Germinal center (tissue), 1 donor: Measurements from ENCODE around the gene MEGF10.
A peak's percentile ranks its signal among the peaks of the same experiment; 100 is the strongest.
"Not testable (repeated sequence)": the region's sequence is repeated elsewhere in the genome, so short reads cannot be mapped to it uniquely, and the experiment has no call there.

Experiments
- DNase-seq: peaks from one replicate; pipeline ENCODE4 v3.0.0; 2012; ENCODE audit warnings: mixed read lengths, low spot score

MEGF10 gene

GRCh38 chr5:127290019-127290945 is at the start of gene MEGF10:
Gene MEGF10, plus strand, starts transcription at chr5:127290796. Its CDS starts 40,513 bp downstream, at chr5:127331309.
- peak; percentile 13 for DNase-seq

- DNase-seq: no peak
Observed at GRCh38 chr5:127243011-127243410, 47.6 kb upstream of the MEGF10 start.

DNA sequence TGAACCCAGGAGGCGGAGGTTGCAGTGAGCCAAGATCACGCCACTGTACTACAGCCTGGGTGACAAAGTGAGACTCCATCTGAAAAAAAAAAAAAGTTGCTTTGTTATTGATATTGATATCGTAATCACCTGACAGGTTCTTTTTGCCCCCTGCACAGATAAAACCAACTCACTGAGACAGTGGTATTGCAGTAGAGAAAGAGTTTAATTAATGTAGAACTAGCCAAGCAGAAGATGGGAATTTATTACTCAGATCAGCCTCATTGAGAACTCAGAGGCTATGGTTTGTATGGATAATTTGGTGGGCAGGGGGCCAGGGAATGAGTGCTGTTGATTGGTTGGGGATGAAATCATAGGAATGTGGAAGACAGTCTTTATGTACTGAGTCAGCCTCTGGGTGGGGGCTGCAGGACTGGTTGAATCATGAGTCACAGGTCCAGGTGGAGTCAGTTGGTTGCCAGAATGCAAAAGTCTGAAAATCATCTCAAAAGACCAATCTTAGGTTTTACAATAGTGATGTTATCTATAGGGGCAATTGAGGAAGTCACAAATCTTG is 35.8 kb upstream of the MEGF10 start:
- DNase-seq: no peak

DNA sequence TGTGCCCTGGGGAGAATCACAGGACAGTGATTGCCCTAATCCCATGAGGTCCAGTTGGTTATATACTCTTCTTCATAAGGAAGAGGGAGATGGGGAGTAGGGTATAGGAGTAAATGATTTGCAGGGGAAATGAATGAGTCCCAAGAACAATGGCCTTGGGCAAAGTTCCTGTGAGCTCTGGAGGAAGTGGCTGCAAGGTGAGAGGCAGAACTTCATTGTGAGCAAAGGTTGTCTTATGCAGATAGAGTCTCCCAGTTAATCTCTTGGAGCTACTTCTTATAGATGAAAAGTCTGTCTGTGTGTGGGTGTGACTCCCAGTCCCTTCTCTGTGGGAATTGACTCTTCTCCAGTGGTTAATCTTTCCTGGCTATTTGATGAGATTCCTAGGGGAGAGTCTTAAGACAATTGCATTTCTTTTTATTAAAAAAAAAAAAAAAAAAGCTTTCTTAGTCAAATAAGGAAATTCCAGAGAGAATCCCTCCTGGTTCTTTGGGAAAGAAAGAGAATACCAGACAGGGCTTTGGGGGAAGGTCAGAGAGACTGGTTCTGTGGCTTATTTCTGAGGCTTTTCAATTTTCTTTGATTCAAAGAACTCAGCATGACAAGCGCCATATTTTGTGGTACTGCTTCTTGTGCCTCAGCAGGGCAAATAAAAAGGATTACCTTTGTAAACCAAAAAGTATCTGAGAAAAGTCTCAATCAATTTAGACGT is 33.6 kb upstream of the MEGF10 start:
- DNase-seq: no peak

GRCh38 chr5:127260686-127261085 is 29.9 kb upstream of the MEGF10 start:
- no peak for DNase-seq

GRCh38 chr5:127265473-127265872 is 25.1 kb upstream of the MEGF10 start:
- DNase-seq: not testable (repeated sequence)

DNA sequence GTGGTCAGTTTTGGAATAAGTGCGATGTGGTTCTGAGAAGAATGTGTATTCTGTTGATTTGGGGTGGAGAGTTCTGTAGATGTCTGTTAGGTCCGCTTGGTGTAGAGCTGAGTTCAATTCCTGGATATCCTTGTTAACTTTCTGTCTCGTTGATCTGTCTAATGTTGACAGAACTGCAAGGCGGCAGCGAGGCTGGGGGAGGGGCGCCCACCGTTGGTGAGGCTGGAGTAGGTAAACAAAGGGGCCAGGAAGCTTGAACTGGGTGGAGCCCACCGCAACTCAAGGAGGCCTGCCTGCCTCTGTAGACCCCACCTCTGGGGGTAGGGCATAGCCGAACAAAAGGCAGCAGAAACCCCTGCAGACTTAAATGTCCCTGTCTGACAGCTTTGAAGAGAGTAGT is 22.3 kb upstream of the MEGF10 start:
- not testable (repeated sequence) for DNase-seq

- not testable (repeated sequence) for DNase-seq
Observed at GRCh38 chr5:127270713-127271112, 19.9 kb upstream of the MEGF10 start.

- no peak for DNase-seq
Observed at GRCh38 chr5:127275641-127276193, 14.9 kb upstream of the MEGF10 start.

DNA sequence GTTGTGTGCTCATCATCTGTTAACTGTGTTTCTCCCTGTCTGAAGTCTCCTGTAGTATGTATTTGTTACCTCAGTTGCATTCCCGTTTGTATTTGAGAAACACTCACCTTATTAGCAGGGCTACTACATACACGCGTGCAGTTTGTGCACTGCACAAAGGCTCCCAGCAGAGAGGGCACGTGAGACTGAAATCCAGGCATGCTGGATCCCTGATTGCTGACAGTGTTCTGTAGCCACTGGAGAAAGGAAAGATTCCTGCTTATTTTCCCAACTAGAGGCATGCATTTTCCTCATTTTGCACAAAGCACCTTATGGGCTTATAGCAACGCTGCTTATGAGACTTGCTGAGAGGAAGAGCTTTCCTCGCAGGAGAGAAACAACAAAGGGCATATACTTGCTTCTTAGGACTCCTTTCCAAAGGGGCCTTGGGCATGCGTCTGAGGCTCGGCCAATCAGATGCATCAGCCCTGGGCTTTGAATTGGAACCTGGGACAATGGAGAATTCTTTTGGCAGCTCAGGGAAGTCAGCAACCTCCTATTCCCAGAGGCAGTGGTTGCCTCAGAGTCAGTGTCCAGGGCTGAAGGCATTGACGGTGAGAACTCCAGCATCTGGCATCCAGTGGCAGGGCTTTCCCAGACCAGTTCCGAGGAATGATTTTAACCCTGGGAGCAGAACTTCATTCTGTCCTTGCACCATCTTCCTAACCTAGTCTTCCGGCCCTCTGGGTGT is 9.9 kb upstream of the MEGF10 start:
- DNase-seq: no peak

GRCh38 chr5:127281609-127282008 is 9.0 kb upstream of the MEGF10 start:
- no peak for DNase-seq

DNA sequence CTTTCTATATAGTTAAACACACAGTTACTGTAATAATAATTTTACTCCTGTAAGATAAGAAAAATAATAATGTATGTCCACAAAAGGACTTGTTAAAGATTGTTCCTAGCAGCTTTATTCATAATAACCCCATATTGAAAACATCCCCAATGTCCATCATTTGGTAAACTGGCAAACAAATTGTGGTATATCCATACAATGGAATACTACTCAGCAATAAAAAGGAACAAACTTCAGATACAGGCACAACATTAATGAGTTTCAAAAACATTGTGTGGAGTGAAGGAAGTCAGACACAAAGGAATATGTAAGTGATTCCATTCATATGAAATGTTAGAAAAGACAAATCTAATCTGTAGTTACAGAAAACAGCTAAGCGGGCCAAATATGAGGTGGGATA is 1.9 kb upstream of the MEGF10 start:
- no peak for DNase-seq

DNA sequence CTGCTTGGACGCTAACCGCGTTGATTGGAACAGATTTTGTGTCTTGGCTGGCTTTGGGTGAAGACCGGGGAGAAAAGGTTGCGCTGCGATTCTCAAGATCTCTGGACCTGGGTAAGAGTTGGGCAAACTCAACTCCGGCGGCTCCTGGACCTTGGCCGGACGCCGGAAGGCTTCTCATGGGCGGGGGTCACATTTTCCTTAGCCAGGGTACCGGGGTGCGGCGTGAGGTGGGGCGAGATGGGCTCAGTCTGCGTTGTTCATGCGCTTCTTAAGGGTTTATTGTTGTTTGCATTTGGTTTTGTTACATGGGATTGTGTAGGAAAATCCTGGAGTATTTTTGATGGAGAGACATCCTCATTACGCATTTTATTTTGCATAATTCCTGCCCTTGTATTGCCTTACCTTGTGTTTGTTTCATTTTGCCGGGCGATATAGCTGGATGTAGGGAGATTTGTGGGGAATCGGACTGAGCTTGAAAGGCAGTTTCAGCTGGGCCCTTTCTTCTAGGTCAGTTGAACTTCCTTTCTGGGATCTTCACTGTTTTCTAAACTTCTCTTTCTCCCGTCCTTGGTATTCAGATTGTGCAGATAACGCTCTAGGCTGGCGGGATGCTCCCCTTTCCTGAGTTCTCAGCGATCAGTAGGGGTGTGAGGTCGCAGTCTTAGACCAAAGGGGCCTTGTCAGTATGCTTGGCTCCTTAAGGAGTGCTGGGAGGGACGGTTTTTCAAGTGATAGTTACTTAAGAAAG is 524 bp downstream of the MEGF10 start:
- DNase-seq: no peak

DNA sequence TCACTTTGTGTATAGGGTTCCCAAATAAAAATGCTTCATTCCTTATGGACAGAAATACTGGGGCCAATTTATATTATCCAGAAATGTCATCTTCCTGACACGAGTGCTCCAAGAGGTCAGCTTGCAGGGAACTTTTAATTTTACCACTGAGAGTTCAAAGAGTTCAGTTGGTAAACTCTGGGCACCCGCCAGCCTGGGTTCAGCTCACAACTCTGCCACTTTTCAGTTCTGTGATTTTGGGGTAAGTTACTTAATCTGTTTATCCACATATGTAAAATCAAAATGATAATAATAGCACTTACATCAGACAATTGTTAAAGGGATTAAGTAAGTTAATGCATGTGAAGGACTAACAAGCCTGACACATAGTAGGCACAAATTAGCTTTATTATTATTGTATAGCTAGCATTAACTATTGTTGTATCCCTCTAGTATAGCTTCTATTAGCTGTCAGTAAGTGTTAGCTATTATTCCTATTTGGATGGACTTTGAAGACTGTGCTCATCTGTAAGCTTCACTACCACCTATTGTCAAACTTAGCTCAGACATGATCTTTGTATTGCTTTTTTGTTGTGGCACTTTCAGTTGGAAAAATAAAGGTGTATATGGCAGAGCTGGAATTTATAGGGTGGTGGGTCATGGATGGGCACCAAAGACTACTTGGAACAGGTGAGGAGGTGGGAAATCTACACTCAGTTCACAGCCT is 1.6 kb downstream of the MEGF10 start:
- DNase-seq: no peak

GRCh38 chr5:127293373-127293772 is 2.8 kb downstream of the MEGF10 start:
- no peak for DNase-seq

- DNase-seq: no peak
Observed at GRCh38 chr5:127294829-127295228, 4.2 kb downstream of the MEGF10 start.

GRCh38 chr5:127295454-127295853 is 4.9 kb downstream of the MEGF10 start:
- DNase-seq: no peak

DNA sequence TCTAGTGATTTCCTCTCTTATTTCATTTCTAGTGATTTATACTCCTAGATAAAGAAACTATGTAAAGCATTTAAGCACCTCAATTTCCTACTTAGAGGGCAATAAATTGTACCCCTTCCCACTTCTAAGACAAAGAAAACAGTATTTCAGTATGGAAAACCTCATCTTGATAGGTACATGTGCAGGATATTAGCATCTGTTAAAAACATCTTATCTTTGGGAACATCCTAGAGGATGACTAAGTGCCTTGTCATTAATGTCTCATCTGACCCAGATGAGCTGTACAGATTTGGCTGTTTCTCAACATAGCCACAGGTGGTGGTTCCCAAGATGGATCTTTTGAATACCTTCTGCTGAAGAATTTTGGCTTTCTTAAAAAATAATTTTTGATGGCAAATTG is 5.7 kb downstream of the MEGF10 start:
- no peak for DNase-seq

GRCh38 chr5:127296894-127297293 is 6.3 kb downstream of the MEGF10 start:
- DNase-seq: not testable (repeated sequence)

- no peak for DNase-seq
Observed at GRCh38 chr5:127297348-127298035, 6.9 kb downstream of the MEGF10 start.
